SK-N-SH treated with all-trans-retinoic acid at 6 μM for 48 hours (cell line): ENCODE results near the gene SMARCC2.

Source experiments
- ARNTL ChIP-seq: fragments of 450-650 bp; formaldehyde crosslinking; IDR thresholded peaks from 2 replicates; pipeline ENCODE4 v1.5.0; 2020; ENCODE audit warnings: low read depth, mild to moderate bottlenecking, moderate library complexity, borderline replicate concordance
- TCF4 ChIP-seq: fragments of 250-450 bp; sonication (Bioruptor Pico); IDR thresholded peaks from 2 replicates; pipeline ENCODE4 v1.8.0; 2021; ENCODE audit warnings: mild to moderate bottlenecking, moderate library complexity, borderline replicate concordance
- ZNF565 ChIP-seq: fragments of 450-650 bp; formaldehyde crosslinking; conservative IDR thresholded peaks from 2 replicates; pipeline ENCODE4 v1.5.0; 2020; ENCODE audit warnings: low read depth, mild to moderate bottlenecking, moderate library complexity

DNA sequence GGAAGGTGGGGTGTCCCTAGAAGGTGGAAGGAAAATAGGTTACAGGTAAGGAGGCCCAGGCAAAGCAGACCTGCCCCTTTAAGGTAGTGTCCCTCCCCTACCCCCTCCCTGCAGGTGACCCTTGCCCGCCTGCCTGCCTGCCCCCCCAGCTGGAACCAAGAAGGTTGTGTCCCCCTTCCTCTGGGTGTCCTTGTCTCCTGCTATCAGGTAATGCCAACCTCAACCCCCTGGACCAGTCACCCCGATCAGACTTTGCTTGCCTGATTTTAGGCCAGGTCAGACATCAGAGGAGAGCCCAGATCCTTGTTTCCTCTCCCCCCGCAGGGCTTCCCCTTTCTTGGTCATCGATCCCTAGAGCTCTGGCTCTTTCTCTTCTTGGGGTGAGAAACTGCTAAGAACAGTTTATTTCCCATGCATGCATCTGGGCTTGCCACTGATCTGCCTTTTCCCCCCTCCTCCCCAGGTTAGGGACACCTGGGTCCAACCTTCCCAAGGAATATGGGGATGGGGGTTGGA lies 40.7 kb upstream of the SMARCC2 start, which contains the start of gene SLC39A5:
- TF ChIP-seq TCF4 (CRISPR knock-in tag) (no peak), ARNTL (CRISPR knock-in tag) (no peak), ZNF565 (CRISPR knock-in tag) (no peak)
